SK-N-SH treated with all-trans-retinoic acid at 6 μM for 48 hours (cell line): ENCODE measurements around the gene CCDC78.
"Not testable (repeated sequence)": the region's sequence is repeated elsewhere in the genome, so short reads cannot be mapped to it uniquely, and the experiment has no call there.

Experiments used
- ATAC-seq: fragments of 200-7000 bp; cut with Tn5 transposase; 3 replicates; pipeline ENCODE4 v1.9.1; 2020; ENCODE audit warnings: mild to moderate bottlenecking, moderate library complexity
- ARNTL ChIP-seq: fragments of 450-650 bp; formaldehyde crosslinking; IDR thresholded peaks from 2 replicates; pipeline ENCODE4 v1.5.0; 2020; ENCODE audit warnings: low read depth, mild to moderate bottlenecking, moderate library complexity, borderline replicate concordance
- BACH2 ChIP-seq: fragments of 250-450 bp; sonication (Bioruptor Pico); IDR thresholded peaks from 2 replicates; pipeline ENCODE4 v1.9.0; 2021; ENCODE audit warnings: mild to moderate bottlenecking, borderline replicate concordance
- ESRRG ChIP-seq: fragments of 250-450 bp; sonication (Bioruptor Pico); IDR thresholded peaks from 2 replicates; pipeline ENCODE4 v1.6.1; 2021; ENCODE audit warnings: mild to moderate bottlenecking
- GLIS3 ChIP-seq: fragments of 250-450 bp; sonication (Bioruptor Pico); IDR thresholded peaks from 2 replicates; pipeline ENCODE4 v1.5.0; 2020; ENCODE audit warnings: mild to moderate bottlenecking, moderate library complexity
- ISL1 ChIP-seq: fragments of 250-450 bp; sonication (Bioruptor Pico); IDR thresholded peaks from 2 replicates; pipeline ENCODE4 v2.1.2; 2022; ENCODE audit warnings: mild to moderate bottlenecking, moderate library complexity
- PPARA ChIP-seq: fragments of 250-450 bp; sonication (Bioruptor Pico); IDR thresholded peaks from 2 replicates; pipeline ENCODE4 v1.5.0; 2020; ENCODE audit warnings: mild to moderate bottlenecking, borderline replicate concordance
- RARB ChIP-seq: fragments of 250-450 bp; sonication (Bioruptor Pico); IDR thresholded peaks from 2 replicates; pipeline ENCODE4 v1.8.0; 2021; ENCODE audit warnings: mild to moderate bottlenecking, moderate library complexity
- TCF4 ChIP-seq: fragments of 250-450 bp; sonication (Bioruptor Pico); IDR thresholded peaks from 2 replicates; pipeline ENCODE4 v1.8.0; 2021; ENCODE audit warnings: mild to moderate bottlenecking, moderate library complexity, borderline replicate concordance
- TOX ChIP-seq: fragments of 250-450 bp; sonication (Bioruptor Pico); IDR thresholded peaks from 2 replicates; pipeline ENCODE4 v1.8.0; 2021; ENCODE audit warnings: mild to moderate bottlenecking, moderate library complexity, borderline replicate concordance
- ZC3H10 ChIP-seq: fragments of 250-450 bp; sonication (Bioruptor Pico); IDR thresholded peaks from 2 replicates; pipeline ENCODE4 v1.5.1; 2021; ENCODE audit warnings: mild to moderate bottlenecking, moderate library complexity
- ZFP3 ChIP-seq: fragments of 250-450 bp; sonication (Bioruptor Pico); IDR thresholded peaks from 2 replicates; pipeline ENCODE4 v1.5.0; 2020; ENCODE audit warnings: mild to moderate bottlenecking, moderate library complexity
- ZNF565 ChIP-seq: fragments of 450-650 bp; formaldehyde crosslinking; conservative IDR thresholded peaks from 2 replicates; pipeline ENCODE4 v1.5.0; 2020; ENCODE audit warnings: low read depth, mild to moderate bottlenecking, moderate library complexity
- ZNF70 ChIP-seq: fragments of 450-650 bp; formaldehyde crosslinking; IDR thresholded peaks from 2 replicates; pipeline ENCODE4 v1.5.0; 2020; ENCODE audit warnings: mild to moderate bottlenecking, moderate library complexity
- ZNF8 ChIP-seq: fragments of 450-650 bp; formaldehyde crosslinking; IDR thresholded peaks from 2 replicates; pipeline ENCODE4 v1.5.0; 2020; ENCODE audit warnings: mild to moderate bottlenecking, moderate library complexity
- TF ChIP-seq, protein P1 (sequence below): fragments of 250-450 bp; sonication (Bioruptor Pico); IDR thresholded peaks from 2 replicates; pipeline ENCODE4 v1.8.0; 2021; ENCODE audit warnings: low read depth, mild to moderate bottlenecking, moderate library complexity, borderline replicate concordance
- TF ChIP-seq, protein P2 (sequence below): fragments of 250-450 bp; sonication (Bioruptor Pico); IDR thresholded peaks from 2 replicates; pipeline ENCODE4 v1.5.0; 2020; ENCODE audit warnings: mild to moderate bottlenecking, moderate library complexity
- TF ChIP-seq, protein P3 (sequence below): fragments of 250-450 bp; sonication (Bioruptor Pico); IDR thresholded peaks from 2 replicates; pipeline ENCODE4 v1.5.1; 2021; ENCODE audit warnings: mild to moderate bottlenecking, moderate library complexity
- TF ChIP-seq, protein P4 (sequence below): fragments of 250-450 bp; sonication (Bioruptor Pico); IDR thresholded peaks from 2 replicates; pipeline ENCODE4 v1.8.0; 2020; ENCODE audit warnings: mild to moderate bottlenecking, moderate library complexity, borderline replicate concordance
- TF ChIP-seq, protein P5 (sequence below): fragments of 250-450 bp; sonication (Bioruptor Pico); IDR thresholded peaks from 2 replicates; pipeline ENCODE4 v1.5.1; 2020; ENCODE audit warnings: low read depth, mild to moderate bottlenecking, moderate library complexity

The CCDC78 gene

DNA sequence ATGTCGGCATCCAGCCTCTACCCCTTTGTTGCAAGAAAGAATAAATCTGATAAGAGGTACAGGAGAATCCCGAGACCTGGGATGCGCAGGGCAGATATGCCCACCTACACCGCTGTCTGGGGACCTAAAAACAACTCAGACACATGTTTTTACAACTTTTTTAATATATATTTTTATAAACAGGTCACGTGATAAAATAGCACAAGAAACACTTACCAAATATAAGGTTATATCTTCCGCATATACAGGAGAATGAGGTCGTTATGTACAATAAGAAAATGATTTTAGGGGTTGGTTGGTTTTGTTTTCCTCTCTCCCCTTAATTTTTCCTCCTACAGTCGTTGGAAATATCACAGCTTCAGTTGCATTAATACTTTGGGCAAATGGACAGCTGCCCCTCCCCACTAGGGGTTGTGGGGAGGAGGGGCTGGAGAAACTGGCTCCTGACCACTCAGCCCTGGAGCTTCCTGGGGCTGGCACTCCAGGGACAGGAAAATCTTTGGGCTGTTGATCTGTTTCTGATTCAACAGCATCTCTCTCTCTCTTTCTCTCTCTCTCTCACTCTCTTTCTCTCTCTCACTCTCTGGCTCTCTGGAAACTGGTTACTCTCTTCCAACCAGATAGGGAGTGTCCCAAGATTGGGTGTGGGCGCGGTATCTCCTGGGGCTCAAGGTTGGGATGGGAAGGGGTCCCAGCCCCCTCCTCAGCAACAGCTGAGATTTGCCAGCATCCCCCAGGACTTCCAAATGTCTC is 33.7 kb downstream of the CCDC78 start:
- TF ChIP-seq RARB (CRISPR knock-in tag) (no peak), TOX (no peak), ESRRG (CRISPR knock-in tag) (no peak)
- TF ChIP-seq, protein P1, sequence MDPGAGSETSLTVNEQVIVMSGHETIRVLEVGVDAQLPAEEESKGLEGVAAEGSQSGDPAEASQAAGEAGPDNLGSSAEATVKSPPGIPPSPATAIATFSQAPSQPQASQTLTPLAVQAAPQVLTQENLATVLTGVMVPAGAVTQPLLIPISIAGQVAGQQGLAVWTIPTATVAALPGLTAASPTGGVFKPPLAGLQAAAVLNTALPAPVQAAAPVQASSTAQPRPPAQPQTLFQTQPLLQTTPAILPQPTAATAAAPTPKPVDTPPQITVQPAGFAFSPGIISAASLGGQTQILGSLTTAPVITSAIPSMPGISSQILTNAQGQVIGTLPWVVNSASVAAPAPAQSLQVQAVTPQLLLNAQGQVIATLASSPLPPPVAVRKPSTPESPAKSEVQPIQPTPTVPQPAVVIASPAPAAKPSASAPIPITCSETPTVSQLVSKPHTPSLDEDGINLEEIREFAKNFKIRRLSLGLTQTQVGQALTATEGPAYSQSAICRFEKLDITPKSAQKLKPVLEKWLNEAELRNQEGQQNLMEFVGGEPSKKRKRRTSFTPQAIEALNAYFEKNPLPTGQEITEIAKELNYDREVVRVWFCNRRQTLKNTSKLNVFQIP (CRISPR knock-in tag), result no peak
- TF ChIP-seq, all 23 proteins: peak for 0
- no peak for ATAC-seq

DNA sequence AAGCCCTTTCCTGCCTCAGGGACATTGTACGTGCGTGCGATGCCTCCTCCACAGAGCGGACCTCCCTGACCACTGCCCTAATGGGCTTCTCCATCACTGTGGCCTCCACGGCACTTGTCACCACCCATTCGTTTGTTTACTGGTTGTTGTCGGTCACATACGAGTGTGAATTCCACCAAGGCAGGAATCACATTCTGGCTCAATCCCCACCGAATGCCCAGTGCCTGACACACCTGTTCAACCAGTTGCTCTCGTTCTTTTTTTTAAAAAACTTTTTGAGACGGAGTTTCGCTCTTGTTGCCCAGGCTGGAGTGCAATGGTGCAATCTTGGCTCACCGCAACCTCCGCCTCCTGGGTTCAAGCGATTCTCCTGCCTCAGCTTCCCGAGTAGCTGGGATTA is 35.0 kb downstream of the CCDC78 start:
- ATAC-seq, result not testable (repeated sequence)

DNA sequence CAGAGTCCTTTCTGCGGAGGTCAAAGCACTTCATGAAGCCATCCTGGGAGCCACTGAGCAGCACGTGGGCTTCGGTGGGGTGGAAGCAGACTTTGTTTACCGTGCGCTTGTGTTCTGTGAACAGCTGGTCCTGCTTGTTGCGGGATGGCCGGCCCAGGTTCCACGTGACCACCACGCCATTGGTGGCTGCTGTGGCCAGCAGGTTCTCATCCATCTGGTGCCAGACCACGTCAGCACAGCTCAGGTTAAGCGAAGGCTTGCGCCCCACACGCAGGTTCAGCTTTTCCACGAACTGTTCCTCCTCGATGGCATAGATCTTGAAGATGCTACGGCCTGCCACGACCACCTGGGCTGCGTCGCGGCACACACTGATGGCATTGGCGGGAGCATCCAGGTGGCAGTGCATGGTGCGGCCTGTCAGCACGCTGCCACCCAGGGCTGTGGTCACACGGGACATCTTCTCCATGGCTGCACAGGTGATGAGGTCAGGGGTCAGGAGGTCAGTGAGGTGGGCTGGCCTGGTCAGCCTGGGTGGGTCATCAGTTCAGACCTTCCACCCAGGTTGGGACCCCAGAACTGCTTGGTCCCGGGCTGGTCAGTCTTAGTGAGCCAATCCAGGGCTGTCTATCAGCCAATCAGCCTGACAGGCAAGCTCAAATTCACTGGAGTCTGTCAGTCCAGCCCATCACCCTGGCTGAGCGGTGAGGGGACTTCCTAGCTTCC is 36.9 kb downstream of the CCDC78 start:
- ATAC-seq, result peak; percentile 1; the same call in 2 of the 3 replicates

DNA sequence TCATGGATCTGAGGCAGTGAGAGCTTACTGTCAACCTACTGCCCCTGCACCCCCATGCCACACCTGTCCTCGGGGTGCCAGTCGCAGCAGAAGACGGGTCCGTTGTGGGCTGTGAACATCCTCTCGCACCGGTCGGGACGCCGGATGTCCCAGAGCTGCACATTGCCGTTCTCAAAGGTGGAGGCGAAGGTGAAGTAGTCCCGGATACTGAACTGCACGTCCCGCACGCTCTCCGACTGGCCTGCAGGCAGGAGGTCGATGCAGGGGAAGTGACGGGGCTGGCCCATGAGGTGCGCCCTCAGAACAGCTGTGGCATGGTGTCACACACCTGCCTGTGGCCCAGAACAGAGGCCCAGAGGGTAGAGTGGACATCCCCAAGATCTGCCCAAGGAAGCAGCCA is 38.7 kb downstream of the CCDC78 start:
- TF ChIP-seq ARNTL (CRISPR knock-in tag) (no peak), BACH2 (CRISPR knock-in tag) (no peak), PPARA (no peak), ZFP3 (CRISPR knock-in tag) (no peak), TOX (no peak), TCF4 (CRISPR knock-in tag) (no peak), ZNF565 (CRISPR knock-in tag) (no peak), ISL1 (CRISPR knock-in tag) (no peak), RARB (CRISPR knock-in tag) (no peak), ZNF70 (no peak)
- TF ChIP-seq, protein P2, sequence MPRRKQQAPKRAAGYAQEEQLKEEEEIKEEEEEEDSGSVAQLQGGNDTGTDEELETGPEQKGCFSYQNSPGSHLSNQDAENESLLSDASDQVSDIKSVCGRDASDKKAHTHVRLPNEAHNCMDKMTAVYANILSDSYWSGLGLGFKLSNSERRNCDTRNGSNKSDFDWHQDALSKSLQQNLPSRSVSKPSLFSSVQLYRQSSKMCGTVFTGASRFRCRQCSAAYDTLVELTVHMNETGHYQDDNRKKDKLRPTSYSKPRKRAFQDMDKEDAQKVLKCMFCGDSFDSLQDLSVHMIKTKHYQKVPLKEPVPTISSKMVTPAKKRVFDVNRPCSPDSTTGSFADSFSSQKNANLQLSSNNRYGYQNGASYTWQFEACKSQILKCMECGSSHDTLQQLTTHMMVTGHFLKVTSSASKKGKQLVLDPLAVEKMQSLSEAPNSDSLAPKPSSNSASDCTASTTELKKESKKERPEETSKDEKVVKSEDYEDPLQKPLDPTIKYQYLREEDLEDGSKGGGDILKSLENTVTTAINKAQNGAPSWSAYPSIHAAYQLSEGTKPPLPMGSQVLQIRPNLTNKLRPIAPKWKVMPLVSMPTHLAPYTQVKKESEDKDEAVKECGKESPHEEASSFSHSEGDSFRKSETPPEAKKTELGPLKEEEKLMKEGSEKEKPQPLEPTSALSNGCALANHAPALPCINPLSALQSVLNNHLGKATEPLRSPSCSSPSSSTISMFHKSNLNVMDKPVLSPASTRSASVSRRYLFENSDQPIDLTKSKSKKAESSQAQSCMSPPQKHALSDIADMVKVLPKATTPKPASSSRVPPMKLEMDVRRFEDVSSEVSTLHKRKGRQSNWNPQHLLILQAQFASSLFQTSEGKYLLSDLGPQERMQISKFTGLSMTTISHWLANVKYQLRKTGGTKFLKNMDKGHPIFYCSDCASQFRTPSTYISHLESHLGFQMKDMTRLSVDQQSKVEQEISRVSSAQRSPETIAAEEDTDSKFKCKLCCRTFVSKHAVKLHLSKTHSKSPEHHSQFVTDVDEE (CRISPR knock-in tag), result no peak
- TF ChIP-seq, protein P3, sequence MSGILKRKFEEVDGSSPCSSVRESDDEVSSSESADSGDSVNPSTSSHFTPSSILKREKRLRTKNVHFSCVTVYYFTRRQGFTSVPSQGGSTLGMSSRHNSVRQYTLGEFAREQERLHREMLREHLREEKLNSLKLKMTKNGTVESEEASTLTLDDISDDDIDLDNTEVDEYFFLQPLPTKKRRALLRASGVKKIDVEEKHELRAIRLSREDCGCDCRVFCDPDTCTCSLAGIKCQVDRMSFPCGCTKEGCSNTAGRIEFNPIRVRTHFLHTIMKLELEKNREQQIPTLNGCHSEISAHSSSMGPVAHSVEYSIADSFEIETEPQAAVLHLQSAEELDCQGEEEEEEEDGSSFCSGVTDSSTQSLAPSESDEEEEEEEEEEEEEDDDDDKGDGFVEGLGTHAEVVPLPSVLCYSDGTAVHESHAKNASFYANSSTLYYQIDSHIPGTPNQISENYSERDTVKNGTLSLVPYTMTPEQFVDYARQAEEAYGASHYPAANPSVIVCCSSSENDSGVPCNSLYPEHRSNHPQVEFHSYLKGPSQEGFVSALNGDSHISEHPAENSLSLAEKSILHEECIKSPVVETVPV (CRISPR knock-in tag), result no peak
- TF ChIP-seq, protein P4, sequence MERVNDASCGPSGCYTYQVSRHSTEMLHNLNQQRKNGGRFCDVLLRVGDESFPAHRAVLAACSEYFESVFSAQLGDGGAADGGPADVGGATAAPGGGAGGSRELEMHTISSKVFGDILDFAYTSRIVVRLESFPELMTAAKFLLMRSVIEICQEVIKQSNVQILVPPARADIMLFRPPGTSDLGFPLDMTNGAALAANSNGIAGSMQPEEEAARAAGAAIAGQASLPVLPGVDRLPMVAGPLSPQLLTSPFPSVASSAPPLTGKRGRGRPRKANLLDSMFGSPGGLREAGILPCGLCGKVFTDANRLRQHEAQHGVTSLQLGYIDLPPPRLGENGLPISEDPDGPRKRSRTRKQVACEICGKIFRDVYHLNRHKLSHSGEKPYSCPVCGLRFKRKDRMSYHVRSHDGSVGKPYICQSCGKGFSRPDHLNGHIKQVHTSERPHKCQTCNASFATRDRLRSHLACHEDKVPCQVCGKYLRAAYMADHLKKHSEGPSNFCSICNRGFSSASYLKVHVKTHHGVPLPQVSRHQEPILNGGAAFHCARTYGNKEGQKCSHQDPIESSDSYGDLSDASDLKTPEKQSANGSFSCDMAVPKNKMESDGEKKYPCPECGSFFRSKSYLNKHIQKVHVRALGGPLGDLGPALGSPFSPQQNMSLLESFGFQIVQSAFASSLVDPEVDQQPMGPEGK (CRISPR knock-in tag), result no peak
- TF ChIP-seq, protein P5, sequence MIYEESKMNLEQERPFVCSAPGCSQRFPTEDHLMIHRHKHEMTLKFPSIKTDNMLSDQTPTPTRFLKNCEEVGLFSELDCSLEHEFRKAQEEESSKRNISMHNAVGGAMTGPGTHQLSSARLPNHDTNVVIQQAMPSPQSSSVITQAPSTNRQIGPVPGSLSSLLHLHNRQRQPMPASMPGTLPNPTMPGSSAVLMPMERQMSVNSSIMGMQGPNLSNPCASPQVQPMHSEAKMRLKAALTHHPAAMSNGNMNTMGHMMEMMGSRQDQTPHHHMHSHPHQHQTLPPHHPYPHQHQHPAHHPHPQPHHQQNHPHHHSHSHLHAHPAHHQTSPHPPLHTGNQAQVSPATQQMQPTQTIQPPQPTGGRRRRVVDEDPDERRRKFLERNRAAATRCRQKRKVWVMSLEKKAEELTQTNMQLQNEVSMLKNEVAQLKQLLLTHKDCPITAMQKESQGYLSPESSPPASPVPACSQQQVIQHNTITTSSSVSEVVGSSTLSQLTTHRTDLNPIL (CRISPR knock-in tag), result no peak
- ATAC-seq, result no peak

More for the DNA sequence above, 36.9 kb downstream of the CCDC78 start:
- TF ChIP-seq ISL1 (CRISPR knock-in tag), result no peak
- TF ChIP-seq, protein P3 (CRISPR knock-in tag), result no peak
- no peak for TF ChIP-seq ZFP3 (CRISPR knock-in tag)
- no peak for TF ChIP-seq ZC3H10 (CRISPR knock-in tag)
- TF ChIP-seq, protein P5 (CRISPR knock-in tag), result no peak
- no peak for TF ChIP-seq GLIS3 (CRISPR knock-in tag)
- TF ChIP-seq ESRRG (CRISPR knock-in tag), result no peak
- TF ChIP-seq TCF4 (CRISPR knock-in tag), result no peak
- TF ChIP-seq ZNF8 (CRISPR knock-in tag), result no peak
- TF ChIP-seq ZNF565 (CRISPR knock-in tag), result no peak
